ENCODE results near the gene TTC13. TPM values are rescaled to one million over a fixed set of nuclear protein-coding genes. Genes with fewer than 3 reads are reported as not detected.

The TTC13 gene
- total RNA-seq, 1 experiment from 2014 or later: 12.3 TPM

DNA sequence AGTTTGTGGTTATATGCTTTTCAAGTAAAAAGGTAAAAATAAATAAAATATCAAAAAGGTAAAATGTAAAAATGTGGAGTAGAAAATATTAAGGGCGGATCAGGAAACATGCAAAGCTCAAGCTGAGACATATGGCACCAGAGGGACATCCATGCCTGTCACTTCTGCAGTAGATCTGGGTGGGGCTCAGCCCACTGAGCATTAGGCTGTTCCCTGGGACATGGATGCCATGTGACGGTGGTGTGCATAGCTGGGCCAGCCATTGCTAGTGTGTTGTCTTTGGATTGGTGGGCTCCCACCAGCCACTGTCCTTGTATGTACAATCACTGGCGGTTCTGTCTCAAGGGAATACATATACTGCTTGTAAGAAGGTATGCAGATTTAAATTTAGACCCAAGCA lies 3.0 kb downstream of the TTC13 start:
- Histone ChIP-seq H3K4me3 (replicated peaks in 1 of 2; ENCODE audit: low read depth in 1 of 2, low read length in 2 of 2) (no peak overlapping the region), H4K20me1 (ENCODE audit: insufficient read depth) (no peaks in the 10 kb centered on the region), H3K27ac (ENCODE audit: low read depth, low read length) (no peak overlapping the region), H3K4me2 (ENCODE audit: low read length) (no peak overlapping the region), H3K36me3 (ENCODE audit: control insufficient read depth in 1 of 2, insufficient read depth in 2 of 2, low read length in 2 of 2) (0 out of 4 replicates have a peak, but pooled peaks cover 0 to 2% of the 10 kb centered on the region in 2 experiments), H3K9ac (ENCODE audit: low read length) (no peak overlapping the region), H3K4me1 (ENCODE audit: control insufficient read depth in 1 of 2, insufficient read depth in 2 of 2, low read length in 2 of 2) (peaks cover 7 to 13% of the 10 kb centered on the region in 2 experiments; a peak in 2 of 4 replicates), H3K9me3 (ENCODE audit: control insufficient read depth in 1 of 2, insufficient read depth in 1 of 2, low read depth in 1 of 2, low read length in 2 of 2) (no peaks in the 10 kb centered on the region), H3K9me2 (ENCODE audit: insufficient read depth) (no peaks in the 10 kb centered on the region), H2AFZ (ENCODE audit: low read depth, low read length, poor library complexity, severe bottlenecking) (no peak overlapping the region), H3K27me3 (ENCODE audit: insufficient read depth, low read length) (no peaks in the 10 kb centered on the region), H3K79me2 (ENCODE audit: insufficient read depth, low read length) (peaks cover 25% of the 10 kb centered on the region)
- TF ChIP-seq SRF (IDR thresholded peaks at IDR 0.05; ENCODE audit: low read depth): no peak
- TF ChIP-seq CBX3 (IDR thresholded peaks at IDR 0.05; ENCODE audit: low read depth): no peak
- TF ChIP-seq, protein P1, sequence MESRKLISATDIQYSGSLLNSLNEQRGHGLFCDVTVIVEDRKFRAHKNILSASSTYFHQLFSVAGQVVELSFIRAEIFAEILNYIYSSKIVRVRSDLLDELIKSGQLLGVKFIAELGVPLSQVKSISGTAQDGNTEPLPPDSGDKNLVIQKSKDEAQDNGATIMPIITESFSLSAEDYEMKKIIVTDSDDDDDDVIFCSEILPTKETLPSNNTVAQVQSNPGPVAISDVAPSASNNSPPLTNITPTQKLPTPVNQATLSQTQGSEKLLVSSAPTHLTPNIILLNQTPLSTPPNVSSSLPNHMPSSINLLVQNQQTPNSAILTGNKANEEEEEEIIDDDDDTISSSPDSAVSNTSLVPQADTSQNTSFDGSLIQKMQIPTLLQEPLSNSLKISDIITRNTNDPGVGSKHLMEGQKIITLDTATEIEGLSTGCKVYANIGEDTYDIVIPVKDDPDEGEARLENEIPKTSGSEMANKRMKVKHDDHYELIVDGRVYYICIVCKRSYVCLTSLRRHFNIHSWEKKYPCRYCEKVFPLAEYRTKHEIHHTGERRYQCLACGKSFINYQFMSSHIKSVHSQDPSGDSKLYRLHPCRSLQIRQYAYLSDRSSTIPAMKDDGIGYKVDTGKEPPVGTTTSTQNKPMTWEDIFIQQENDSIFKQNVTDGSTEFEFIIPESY (IDR thresholded peaks at IDR 0.05; ENCODE audit: extremely low read depth, insufficient replicate concordance, low read length): no peak
- TF ChIP-seq ZFX (IDR thresholded peaks at IDR 0.05): no peak
- TF ChIP-seq EZH2 (IDR thresholded peaks at IDR 0.05): no peak
- TF ChIP-seq POLR2A (IDR thresholded peaks at IDR 0.05; ENCODE audit: borderline replicate concordance, extremely low read depth, insufficient read depth, insufficient read length): no peak
- TF ChIP-seq RAD21 (IDR thresholded peaks at IDR 0.05; ENCODE audit: low read depth): no peak
- no peak for TF ChIP-seq EGR1 (IDR thresholded peaks at IDR 0.05; ENCODE audit: low read depth)
- no peak for TF ChIP-seq EZH2phosphoT487 (IDR thresholded peaks at IDR 0.05; ENCODE audit: borderline replicate concordance)
- TF ChIP-seq, protein P2, sequence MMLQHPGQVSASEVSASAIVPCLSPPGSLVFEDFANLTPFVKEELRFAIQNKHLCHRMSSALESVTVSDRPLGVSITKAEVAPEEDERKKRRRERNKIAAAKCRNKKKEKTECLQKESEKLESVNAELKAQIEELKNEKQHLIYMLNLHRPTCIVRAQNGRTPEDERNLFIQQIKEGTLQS (IDR thresholded peaks at IDR 0.05): no peak
- no peak for TF ChIP-seq TCF7L2 (IDR thresholded peaks at IDR 0.05; ENCODE audit: borderline replicate concordance, extremely low read depth, insufficient read depth, insufficient read length)
- TF ChIP-seq JUND (IDR thresholded peaks at IDR 0.05): no peak
- TF ChIP-seq, protein P3, sequence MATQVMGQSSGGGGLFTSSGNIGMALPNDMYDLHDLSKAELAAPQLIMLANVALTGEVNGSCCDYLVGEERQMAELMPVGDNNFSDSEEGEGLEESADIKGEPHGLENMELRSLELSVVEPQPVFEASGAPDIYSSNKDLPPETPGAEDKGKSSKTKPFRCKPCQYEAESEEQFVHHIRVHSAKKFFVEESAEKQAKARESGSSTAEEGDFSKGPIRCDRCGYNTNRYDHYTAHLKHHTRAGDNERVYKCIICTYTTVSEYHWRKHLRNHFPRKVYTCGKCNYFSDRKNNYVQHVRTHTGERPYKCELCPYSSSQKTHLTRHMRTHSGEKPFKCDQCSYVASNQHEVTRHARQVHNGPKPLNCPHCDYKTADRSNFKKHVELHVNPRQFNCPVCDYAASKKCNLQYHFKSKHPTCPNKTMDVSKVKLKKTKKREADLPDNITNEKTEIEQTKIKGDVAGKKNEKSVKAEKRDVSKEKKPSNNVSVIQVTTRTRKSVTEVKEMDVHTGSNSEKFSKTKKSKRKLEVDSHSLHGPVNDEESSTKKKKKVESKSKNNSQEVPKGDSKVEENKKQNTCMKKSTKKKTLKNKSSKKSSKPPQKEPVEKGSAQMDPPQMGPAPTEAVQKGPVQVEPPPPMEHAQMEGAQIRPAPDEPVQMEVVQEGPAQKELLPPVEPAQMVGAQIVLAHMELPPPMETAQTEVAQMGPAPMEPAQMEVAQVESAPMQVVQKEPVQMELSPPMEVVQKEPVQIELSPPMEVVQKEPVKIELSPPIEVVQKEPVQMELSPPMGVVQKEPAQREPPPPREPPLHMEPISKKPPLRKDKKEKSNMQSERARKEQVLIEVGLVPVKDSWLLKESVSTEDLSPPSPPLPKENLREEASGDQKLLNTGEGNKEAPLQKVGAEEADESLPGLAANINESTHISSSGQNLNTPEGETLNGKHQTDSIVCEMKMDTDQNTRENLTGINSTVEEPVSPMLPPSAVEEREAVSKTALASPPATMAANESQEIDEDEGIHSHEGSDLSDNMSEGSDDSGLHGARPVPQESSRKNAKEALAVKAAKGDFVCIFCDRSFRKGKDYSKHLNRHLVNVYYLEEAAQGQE (IDR thresholded peaks at IDR 0.05; ENCODE audit: low read depth): no peak
- no peak for TF ChIP-seq ELF1 (IDR thresholded peaks at IDR 0.05; ENCODE audit: borderline replicate concordance, low read depth)
- TF ChIP-seq, protein P4, sequence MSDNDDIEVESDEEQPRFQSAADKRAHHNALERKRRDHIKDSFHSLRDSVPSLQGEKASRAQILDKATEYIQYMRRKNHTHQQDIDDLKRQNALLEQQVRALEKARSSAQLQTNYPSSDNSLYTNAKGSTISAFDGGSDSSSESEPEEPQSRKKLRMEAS (IDR thresholded peaks at IDR 0.05): no peak
- TF ChIP-seq, protein P5, sequence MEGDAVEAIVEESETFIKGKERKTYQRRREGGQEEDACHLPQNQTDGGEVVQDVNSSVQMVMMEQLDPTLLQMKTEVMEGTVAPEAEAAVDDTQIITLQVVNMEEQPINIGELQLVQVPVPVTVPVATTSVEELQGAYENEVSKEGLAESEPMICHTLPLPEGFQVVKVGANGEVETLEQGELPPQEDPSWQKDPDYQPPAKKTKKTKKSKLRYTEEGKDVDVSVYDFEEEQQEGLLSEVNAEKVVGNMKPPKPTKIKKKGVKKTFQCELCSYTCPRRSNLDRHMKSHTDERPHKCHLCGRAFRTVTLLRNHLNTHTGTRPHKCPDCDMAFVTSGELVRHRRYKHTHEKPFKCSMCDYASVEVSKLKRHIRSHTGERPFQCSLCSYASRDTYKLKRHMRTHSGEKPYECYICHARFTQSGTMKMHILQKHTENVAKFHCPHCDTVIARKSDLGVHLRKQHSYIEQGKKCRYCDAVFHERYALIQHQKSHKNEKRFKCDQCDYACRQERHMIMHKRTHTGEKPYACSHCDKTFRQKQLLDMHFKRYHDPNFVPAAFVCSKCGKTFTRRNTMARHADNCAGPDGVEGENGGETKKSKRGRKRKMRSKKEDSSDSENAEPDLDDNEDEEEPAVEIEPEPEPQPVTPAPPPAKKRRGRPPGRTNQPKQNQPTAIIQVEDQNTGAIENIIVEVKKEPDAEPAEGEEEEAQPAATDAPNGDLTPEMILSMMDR (IDR thresholded peaks at IDR 0.05 in 2 of 3, conservative IDR thresholded peaks at IDR 0.05 in 1 of 3; ENCODE audit: borderline replicate concordance in 1 of 3, insufficient read depth in 1 of 3, low read depth in 2 of 3, low read length in 2 of 3): no peak
- no peak for TF ChIP-seq CEBPB (IDR thresholded peaks at IDR 0.05; ENCODE audit: low read depth)
- TF ChIP-seq POLR2AphosphoS5 (IDR thresholded peaks at IDR 0.05; ENCODE audit: low read depth, low read length): no peak
- ChIA-PET CTCF (no interaction called here), RAD21 (ENCODE audit: low non-redundant PET in 1 of 2, low total read pairs in 2 of 2, uncharacterized antibody in 2 of 2, unreplicated experiment in 2 of 2) (no interaction called here), POLR2A (no interaction called here)
- BruUV-seq (replicated peaks): no TSS peak
- intact Hi-C loops (cut with micrococcal nuclease): loop anchor here (5.0 kb wide), 2 partner anchors 237 to 552 kb away; partner anchors contain the start of gene TSNAX
- no peak for ATAC-seq
- DNase-seq (ENCODE audit: low read depth, low spot score): no peak
